CD4-positive, alpha-beta T cell treated with Interleukin-6 for 4 hours (primary cell): ENCODE measurements around the gene RPS6KA1.
"Not testable (repeated sequence)": the region's sequence is repeated elsewhere in the genome, so short reads cannot be mapped to it uniquely, and the experiment has no call there.

ENCODE experiments used
- DNase-seq: peaks from one replicate; pipeline ENCODE4 v3.0.0-alpha.2; 2020; ENCODE audit warnings: mixed read lengths

RPS6KA1 gene

GRCh38 chr1:26529655-26530409 is at the start of gene RPS6KA1:
RPS6KA1 (plus strand) TSS chr1:26529761; CDS start chr1:26529921, 160 bp downstream.
- peak; percentile 73 for DNase-seq

- DNase-seq: no peak
These were observed 46.6 kb upstream of the RPS6KA1 start for GRCh38 chr1:26482921-26483320.

DNA sequence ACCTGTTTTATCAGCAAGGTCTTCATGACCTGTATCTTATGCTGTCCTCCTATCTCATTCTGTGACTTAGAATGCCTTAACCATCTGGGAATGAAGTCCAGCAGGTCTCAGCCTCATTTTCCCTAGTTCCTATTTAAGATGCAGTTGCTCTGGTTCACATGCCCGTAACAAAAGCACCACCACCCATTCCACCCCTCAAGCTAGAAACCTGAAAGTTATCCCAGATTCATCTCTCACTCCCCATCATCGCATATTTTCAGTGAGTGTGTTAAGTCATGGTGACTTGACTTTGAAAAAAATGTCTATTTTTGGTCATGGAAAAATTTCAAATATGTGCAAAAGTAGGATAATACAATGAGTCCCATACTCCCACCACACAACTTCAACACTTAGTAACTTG is 45.6 kb upstream of the RPS6KA1 start:
- no peak for DNase-seq

DNA sequence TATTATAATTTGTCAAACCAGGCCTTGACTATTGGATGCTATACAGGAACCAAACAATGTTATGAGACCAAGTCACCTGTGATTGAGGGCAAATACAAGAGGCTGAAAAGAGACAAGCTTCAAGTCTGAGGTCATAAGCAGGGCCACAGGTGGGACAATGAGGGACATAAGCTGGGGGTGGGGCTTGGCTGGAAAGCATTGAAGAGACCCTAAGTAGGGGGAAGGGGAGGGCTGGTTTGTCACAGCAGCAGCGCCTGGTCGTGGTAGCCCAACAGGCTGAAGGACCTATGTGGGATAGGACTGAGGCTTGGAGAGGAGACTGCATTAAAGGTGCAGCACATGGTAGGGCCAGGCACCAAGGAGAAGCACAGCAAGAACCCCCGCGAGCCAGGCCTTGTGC is 39.4 kb upstream of the RPS6KA1 start:
- no peak for DNase-seq

DNA sequence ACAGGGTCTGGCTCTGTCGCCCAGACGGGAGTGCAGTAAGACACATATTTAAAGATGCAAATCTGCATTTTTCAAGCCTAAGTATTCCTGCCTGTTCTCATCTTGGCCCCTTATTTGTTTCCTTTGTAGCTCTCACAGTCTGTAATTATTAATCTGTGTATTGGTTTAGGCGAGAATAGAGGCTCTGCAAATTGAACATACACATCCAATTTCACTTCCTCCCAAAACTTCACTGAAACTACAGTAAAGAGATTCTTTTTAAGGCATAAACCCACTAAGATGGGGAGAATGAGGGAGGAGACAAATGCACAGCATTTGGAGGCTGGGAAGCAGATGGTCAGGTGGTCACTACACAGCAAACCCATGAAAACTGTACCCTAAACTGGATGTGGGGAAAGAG is 36.3 kb upstream of the RPS6KA1 start:
- DNase-seq: no peak

DNA sequence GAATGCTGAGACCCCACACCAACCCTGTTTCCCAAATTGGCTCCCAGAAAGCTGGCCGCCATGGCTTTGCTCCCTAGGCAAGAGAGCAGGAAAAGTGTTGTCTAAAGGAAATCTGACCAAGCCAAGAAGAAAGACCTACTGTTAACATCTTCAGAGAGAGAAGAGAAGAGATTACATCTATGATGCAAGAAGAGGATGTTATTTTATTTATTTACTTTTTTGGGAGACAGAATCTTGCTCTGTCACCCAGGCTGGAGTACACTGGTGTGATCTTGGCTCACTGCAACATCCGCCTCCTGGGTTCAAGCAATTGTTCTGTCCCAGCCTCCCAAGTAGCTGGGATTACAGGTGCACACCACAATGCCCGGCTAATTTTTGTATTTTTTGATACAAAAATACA is 35.6 kb upstream of the RPS6KA1 start:
- DNase-seq: no peak

- no peak for DNase-seq
These were observed 32.7 kb upstream of the RPS6KA1 start for GRCh38 chr1:26496861-26497260.

DNA sequence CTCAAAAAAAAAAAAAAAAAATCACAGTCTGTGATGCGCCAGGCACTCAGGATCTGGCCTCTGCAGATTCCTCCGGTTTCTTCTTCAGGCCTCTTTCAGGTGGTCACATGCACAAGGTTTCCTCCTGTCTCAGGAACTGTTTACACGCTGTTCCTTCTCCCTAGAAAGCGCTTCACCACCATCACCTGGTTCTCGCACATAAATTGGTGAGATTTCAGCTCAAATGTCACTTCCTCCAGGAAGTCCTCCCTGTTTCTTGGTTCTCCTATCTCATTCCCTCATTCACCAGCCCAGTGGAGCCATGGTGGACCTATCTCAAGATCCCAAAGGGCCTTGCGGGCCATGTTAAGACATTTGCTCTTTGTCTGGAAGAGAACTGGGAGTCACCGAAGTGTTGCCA is 30.7 kb upstream of the RPS6KA1 start:
- DNase-seq: no peak

DNA sequence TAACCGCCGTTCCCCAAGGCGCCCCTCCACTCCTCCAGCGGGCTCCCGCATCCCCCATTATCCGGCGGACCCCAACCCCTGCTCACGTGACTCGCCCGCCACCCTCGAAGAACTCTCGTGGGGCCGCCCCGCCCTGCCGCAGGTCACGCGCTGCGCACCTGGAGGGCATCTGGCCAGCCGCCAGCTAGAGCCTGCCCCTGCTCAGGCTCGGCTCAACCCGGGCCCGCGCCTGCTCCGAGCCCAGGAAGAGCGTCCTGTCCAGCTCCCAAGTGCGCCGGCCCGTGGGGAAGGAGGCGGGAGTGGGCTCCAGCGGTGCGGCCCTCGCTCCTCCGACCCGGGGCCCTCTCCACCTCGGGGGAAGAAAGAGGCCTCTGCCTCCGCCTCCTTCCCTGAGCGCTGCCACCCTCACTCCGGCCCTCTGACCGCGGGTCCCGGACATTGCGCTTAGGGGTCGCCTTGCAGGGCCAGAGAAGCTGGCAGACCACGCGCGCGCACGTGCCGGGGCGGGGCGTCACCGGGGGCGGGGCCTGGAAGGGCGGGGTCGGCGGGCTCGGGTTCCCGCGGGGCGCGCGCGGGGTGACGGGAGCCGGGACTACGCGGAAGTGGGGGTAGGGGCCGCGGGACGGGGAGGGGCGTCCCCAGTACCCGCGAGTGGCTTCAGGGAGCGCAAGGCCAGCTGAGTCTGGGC is 28.9 kb upstream of the RPS6KA1 start:
- DNase-seq: peak; percentile 92

GRCh38 chr1:26510711-26511110 is 18.9 kb upstream of the RPS6KA1 start:
- DNase-seq: not testable (repeated sequence)

- DNase-seq: not testable (repeated sequence)
These were observed 13.7 kb upstream of the RPS6KA1 start for GRCh38 chr1:26515836-26516235.

DNA sequence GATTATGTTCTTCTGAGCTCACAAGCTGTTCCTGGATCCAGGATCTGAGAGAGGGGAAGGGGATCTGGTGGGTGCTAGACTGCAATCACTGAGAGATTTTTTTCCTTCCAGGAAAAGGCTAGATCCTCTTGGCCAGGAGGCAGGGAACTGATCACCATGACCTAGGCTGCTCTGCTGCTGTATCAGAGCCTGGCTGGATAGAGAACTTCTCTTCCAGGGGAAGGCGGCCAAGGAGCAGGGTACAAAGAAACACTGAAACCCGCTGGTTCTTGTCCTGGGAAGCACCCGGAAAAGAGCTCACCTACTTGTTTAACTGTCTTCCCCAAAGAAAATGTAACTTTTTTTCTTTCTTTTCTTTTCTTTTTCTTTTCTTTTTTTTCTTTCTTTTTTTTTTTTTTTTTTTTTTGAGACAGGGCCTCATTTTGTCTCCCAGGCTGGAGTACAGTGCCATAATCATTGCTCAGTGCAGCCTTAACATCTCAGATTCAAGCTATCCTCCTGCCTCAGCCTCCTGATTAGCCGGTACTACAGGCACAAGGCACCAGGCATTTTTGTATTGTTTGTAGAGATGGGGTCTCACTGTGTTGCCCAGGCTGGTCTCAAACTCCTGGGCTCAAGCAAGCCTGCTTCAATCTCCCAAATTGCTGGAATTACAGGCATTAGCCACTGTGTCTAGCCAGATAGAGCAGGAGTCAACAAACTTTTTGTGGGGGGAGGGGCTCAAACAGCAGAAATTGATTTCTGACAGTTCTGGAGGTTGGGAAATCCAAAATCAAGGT is 12.4 kb upstream of the RPS6KA1 start:
- DNase-seq: no peak

DNA sequence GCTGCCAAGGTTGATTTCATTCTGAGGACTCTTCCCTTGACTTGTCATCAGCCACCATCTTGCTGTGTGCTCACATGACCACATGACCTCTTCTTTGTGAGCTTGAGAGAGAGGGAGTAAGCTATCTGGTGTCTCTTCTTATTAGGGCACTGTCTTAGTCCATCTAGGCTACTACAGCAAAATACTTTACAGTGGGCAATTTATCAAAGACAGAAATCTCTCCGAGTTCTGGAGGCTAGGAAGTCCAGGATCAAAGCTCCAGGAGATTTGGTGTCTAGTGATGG is 11.9 kb upstream of the RPS6KA1 start:
- DNase-seq: no peak

GRCh38 chr1:26518355-26518754 is 11.2 kb upstream of the RPS6KA1 start:
- no peak for DNase-seq

DNA sequence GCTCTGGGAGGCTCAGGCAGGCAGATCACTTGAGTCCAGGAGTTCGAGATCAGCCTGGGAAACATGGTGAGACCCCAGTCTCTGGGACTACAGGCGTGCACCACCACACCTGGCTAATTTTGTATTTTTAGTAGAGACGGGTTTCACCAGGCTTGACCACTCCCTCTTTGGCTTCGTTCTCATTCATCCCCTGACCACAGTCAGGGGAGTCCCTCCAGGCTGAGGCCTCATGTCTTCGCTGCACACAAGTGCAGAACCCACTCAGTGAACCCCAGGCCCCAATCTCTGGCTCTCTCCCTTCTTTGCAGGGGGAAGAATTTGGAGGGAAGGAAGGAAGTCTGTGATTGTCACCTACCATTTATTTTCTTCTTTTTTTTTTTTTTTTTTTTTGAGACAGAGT is 9.2 kb upstream of the RPS6KA1 start:
- DNase-seq: no peak

DNA sequence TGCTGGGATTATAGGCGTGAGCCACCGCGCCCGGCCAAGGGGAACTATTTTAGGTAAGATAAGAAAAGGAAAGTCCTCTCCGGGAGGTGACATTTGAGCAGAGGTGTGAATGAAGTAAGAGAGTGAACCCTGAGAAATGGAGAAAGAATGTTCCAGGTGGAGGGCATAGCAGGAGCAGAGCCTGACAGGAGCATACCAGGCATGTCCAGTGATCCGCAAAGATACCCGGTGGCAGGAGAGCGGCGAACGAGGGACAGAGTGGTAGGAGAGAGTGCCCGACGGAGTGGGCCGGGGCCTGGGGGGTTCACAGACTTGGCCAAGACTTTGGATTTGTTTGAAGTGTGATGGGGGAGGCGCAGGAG is 7.9 kb upstream of the RPS6KA1 start:
- DNase-seq: no peak

DNA sequence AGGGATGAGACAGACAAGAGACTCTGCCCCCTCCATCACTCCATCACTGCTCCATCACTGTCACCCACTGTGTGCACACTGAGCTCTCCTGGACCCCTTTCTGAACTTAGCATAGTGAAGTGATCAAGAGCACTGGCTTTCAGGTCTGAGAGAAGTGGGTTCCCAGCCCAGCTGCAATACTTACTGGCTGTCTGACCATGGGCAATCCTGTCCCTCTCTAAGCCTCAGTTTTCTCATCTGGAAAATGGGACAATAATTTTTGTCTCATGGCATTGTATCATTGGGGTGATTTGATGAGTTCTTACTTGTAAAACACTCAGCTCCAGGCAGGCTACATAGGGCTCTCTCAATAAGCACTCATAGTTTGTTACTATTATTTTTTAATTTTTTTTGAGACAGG is 7.5 kb upstream of the RPS6KA1 start:
- no peak for DNase-seq

DNA sequence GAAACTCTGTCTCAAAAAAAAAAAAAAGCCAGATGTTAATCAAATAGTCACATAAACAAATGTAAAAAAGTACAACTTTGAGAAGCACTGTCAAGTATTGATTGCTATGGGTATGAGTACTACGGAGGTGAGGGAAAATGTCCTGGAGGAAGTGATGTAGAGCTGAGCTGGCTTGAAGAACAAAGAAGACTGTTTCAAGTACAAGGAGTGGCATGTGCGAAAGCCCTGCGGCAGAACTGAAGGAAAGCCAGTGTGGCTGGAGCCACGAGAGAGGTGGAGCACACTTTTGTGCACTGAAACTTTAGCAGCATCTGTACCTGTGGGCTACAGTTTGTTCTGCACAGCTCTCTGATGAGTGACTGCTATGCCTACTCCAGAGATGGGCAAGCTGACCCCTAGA is 5.4 kb upstream of the RPS6KA1 start:
- no peak for DNase-seq

DNA sequence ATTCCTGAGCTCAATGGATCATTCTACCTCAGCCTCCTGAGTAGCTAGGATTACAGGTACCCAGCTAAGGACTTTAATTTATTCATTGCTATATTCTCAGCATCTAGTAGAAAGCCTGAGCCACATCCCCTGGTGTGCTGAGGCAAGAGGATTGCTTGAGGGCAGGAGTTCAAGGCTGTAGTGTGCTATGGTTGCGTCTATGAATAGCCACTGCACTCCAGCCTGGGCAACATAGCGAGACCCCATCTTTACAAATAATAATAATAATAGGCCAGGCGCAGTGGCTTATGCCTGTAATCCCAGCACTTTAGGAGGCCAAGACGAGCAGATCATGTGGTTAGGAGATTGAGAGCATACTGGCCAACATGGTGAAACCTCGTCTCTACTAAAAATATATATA is 3.3 kb upstream of the RPS6KA1 start:
- no peak for DNase-seq

DNA sequence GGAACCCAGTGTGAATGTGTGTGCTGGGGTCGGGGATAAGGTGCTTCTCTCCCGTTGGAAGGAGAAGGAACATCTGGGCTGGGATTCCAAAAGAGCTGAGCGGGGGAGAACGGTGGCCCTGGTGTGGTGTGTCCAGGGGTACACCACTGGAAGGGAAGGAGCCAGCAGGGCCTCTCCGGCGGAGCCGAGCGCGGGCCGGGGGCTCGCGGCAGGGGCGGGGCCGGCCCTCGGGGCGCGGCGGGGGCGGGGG is 231 bp upstream of the RPS6KA1 start:
- no peak for DNase-seq

- no peak for DNase-seq
These were observed 891 bp downstream of the RPS6KA1 start for GRCh38 chr1:26530410-26530894.

- no peak for DNase-seq
These were observed 1.5 kb downstream of the RPS6KA1 start for GRCh38 chr1:26530895-26531598.

DNA sequence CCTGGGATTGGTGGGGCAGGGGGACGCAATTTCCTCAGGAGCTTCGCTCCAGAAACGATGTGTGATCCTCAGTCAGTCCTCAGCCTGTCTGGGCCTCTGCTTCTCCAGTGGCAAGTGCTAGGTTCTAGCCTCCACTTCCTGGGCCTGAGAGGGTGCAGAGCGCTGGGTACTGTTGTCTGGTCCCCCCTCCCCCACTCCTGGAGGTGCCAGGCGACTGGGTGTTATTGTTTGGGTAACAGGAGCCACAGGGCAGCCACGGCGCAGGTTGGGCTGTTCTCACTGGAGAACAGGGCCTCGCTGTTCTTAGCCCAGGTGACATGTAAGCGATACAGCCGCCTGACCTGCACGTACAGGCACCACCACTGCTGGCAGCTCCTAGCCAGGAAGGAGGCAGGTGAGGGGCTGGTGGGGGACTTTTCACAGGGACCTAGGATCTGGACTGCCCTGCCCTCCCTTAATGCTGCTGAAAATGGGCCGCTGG is 2.1 kb downstream of the RPS6KA1 start:
- DNase-seq: no peak
